Activated CD8-positive, alpha-beta memory T cell treated with anti-CD3 and anti-CD28 coated beads, Interleukin-2, amount 50 U/mL, for 24 hours (primary cell): ENCODE measurements around the gene CDHR2.

ENCODE experiments used
- DNase-seq: peaks from one replicate; pipeline ENCODE4 v3.0.0-alpha.2; 2020; ENCODE audit errors: extremely low read depth

Gene CDHR2

DNA sequence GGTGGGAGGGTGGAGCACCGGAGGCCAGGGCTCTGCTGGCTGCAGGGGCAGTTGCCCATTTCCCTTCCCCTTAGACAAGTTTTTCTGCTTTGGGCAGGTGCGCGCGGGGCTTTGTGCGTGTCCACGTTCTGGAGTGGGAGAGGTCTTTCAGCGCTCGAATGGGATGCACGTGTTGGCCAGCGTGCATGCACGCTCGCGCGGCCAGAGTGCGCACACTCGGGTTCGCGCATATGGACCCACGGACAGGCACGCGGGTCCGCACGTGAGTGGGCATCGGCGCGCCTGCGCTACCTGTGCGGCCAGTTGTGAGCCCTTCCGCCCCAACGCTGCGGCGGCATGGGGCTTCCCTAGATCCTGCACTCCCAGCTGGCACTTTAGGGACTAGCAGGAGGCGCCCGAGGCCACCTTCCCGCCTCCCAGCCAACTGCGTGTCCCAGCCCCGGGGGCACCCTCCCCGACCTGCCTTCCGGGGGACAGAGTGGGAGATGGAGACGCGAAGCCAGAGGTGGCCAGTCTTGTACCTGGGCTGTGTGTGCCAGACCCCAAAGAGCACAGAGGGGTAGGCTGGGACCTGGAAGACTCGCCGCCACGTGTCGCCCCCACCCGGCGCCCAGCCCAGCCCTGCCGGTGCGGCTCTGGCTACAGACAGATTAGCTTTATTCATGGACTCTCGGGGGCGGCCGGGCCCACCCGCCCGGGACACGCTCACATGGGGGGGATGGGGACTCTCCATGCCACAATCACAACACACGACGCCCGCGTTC is 70.6 kb downstream of the CDHR2 start:
- DNase-seq = no peak

DNA sequence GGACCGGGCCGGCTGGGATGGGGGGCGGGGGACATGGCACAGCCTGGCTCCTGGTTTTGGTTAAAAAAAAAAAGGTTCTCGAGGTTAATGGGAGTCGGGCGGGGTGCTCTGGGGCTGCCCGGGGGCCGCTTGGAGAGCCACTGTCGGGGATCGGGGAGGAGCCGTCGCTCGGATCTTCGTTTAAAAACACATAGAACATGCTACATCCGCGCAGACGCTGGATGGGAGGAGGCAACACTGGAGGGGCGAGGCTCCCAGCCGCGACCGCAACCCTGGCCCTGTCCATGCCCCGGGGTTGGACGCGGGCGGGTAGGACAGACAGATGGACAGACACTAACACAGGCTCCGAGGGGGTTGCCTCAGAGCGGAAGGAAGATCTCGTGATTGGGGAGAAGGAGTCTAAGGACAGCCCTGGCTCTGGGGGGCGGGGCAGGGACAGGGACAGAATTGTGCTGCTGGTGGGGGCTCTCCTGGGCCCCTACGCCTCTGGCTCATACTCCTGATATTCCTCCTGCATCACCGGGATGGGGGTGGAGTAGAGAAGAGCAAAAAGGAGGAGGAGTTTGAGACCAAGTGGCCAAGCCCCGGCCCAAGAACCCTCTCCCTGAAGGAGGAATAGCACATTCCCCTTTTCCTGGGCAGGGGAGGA is 71.3 kb downstream of the CDHR2 start:
- DNase-seq = no peak

DNA sequence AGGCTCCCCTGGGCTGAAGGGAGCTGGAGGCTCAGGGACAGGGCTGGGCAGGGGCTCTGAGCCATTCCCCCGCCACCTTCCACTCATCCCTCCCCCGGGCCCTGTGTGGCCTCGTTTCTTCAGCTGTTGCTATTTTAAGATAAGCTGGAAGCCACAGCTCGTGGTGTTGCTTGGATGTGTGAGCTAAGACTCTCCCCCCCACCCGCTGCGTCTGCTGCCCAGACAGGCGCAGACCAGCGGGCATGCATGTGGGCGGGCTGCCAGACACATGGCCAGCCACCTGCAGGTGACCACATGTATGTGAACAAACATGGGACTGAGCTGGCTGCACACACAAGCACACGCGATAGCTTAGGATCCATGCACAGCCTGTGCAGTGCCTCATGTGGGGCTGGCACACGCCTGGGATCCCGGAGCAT is 72.5 kb downstream of the CDHR2 start:
- DNase-seq = no peak

- DNase-seq = no peak
These were observed 75.0 kb downstream of the CDHR2 start for GRCh38 chr5:176624142-176624541.

DNA sequence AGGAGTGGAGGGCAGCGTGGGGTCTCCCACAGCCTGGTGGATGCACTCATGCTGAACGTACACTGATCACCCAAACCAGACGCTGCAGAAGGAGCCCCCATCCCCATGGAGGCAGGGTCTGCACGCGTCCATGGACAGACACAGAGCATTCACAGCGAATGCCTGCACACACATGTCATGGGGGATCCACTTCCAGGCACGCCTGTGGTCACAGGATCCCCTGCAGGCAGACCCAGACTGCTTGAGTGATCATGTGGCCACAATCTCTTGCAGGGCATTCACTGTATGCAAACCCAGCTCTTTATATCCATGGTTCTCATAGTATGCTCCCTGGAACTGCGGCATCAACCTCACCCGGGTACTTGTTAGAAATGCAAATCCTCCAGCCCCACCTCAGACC is 75.8 kb downstream of the CDHR2 start:
- no peak for DNase-seq

DNA sequence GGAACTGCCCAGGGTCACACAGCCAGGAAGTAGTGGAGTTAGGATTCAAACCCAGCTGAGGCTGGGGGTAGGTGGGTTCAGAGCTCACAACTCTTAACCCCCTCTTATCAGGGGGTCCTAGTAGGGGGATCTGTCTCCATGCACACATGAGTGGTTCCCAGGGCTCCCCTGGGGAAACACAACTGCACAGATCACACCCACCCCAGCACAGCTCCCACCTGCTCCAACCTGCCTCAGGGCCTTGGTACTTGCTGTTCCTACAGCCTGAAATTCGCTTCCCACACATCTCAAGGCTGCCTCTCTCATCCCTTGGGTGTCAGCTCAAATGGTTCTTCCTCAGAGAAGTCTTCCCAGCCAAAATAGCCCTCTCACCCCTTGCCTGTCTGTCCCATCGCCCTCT is 76.4 kb downstream of the CDHR2 start:
- no peak for DNase-seq

- no peak for DNase-seq
These were observed 77.1 kb downstream of the CDHR2 start for GRCh38 chr5:176625966-176626875.

- no peak for DNase-seq
These were observed 77.7 kb downstream of the CDHR2 start for GRCh38 chr5:176626876-176627236.

- no peak for DNase-seq
These were observed 78.4 kb downstream of the CDHR2 start for GRCh38 chr5:176627582-176627981.

- no peak for DNase-seq
These were observed 79.5 kb downstream of the CDHR2 start for GRCh38 chr5:176628406-176629228.

DNA sequence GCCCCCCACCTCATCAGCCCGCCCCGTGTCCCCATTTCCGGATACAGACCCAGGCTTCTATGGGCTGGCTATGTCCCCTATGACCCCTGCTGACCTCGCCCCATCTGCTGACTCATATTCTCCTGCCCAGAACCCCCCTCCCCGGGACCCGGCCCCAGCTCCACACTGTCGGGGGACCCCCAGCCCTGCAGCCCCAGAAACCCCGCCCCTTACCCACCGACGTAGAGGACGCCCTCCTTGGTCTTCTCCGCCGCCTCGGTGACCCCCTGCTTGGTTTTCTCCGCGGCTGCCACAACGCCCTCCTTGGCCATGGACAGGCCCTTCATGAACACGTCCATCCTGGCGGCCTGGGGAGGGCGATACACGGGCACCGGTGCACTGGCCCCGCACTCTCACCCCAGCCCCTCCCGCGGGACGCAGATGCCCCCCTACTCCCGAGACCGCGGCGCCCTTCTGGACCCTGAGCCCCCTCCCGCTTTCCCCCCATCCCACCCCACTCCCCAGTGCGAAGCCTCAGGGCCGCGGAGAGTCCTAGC is 80.2 kb downstream of the CDHR2 start:
- DNase-seq = no peak

GRCh38 chr5:176629853-176630680 is 80.9 kb downstream of the CDHR2 start, which contains the start of the genes EIF4E1B and SNCB:
EIF4E1B (plus strand) TSS chr5:176630675; CDS start chr5:176642788, 12,113 bp downstream.
SNCB (minus strand) TSS chr5:176630534; CDS start chr5:176629654, 880 bp downstream.
- no peak for DNase-seq

DNA sequence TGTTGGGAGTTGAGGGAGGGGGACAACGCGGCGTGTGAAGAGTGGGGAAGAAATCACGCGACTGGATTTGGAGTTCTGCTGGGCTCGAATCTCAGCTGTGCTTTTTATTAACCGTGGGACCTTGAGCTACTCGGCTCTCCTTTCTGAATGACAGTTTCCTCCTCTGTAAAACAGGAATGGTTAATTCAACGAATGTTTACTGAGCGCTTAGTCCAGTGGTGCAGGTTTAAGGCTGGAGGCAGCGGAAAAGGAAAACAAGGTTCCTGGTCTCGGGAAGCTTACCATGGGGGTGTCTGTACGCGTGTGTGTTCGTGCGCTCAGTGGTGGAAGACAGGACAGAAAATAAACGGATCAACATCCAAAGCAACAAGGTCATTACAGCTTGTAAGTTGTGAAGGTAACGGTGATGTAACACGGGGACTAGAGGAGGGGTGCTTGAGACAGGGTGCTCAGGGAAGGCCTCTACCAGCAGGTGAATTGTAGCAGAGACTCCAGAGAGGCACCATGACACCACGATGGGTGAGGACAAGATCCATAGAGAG is 81.6 kb downstream of the CDHR2 start:
- DNase-seq = no peak

DNA sequence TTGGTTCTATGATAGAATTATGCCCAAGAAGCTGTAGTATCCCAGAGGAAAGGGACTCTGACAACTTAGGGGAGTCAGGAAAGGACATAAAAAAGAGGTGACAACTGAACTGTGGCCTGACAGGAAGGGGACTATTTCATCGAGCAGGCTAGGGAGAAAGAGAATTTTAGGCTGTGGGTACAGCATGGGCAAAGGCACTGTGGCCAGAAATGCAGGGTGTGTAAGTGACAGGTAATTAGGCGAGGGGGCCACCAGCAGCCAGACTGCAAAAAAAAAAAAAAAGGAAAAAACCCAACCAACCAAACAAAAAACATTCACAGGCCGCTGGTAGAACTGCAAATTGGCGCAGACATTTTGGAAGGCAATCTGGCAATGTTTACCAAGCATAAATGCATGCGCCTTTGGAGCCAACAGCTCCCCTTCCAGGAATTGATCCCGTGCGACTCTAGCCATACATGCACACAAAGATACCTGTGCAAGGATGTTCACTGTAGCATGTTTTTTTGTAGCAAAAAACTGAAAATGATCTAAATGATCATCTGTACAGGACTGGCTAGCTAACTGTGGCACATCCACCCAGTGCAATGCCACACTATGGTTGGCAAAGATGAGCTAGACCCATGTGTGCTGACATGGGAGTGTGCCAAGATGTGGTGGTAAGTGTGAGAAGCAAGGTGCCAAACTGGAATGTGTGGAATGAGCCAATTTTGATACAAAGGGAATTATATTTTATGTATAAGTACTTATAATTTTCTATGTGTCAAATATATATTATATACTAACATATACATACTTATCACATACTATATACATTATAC is 82.5 kb downstream of the CDHR2 start:
- DNase-seq = no peak

- no peak for DNase-seq
These were observed 83.6 kb downstream of the CDHR2 start for GRCh38 chr5:176632745-176633144.

DNA sequence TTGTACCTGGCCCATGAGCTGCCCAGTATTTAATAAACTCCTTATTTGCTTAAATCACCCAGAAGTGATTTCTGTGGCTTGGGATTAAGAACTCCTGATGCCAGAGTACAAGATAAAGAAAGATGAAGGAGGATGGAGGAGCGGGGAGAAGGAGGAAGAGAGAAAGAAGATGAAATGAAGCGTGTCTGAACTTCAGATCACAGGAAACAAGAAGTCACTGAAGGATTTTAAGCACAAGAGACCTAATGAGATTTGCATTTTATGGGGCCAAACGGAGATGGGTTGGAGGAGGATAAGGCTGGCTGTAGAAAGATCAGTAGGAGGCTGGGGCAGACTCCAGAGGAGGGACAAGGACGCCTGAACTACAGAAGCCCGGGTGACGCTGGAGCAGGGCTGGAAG is 84.5 kb downstream of the CDHR2 start:
- DNase-seq = no peak

DNA sequence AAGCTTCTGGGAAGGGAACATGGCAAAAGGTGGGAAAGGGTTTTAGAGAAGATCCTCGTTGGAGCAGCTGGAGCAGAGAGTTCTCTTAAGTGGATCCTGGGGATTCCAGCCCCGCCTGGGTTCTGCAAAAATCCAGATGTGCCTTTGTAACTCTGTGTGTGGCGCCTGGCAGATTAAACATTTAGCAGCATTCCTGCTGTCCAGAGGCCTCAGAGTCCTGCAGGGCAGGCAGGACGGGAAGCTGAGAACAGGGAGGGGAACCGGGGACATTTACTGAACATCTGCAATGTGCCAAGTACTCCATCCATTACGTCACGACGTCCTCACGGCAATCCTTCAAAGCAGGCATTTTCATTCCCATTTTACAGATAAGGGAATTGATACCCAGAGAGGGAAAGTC is 87.3 kb downstream of the CDHR2 start:
- no peak for DNase-seq

GRCh38 chr5:176637556-176637955 is 88.4 kb downstream of the CDHR2 start:
- no peak for DNase-seq

GRCh38 chr5:176638437-176638836 is 89.3 kb downstream of the CDHR2 start:
- DNase-seq = no peak
